Measurements from ENCODE around the gene TSPAN14. TPM values are rescaled to one million over a fixed set of nuclear protein-coding genes. Genes with fewer than 3 reads are reported as not detected.

The TSPAN14 gene
- total RNA-seq, 1 donor from 2014 or later: 126 TPM

GRCh38 chr10:80427541-80427940, 26.6 kb upstream of the TSPAN14 start:
- Mint-ChIP-seq H3K4me3 (ENCODE audit: low read depth) (no peak overlapping the region), H3K36me3 (ENCODE audit: insufficient read depth) (peaks cover 43% of the 10 kb centered on the region), H3K9me3 (ENCODE audit: low read depth) (no peaks in the 10 kb centered on the region), H3K27me3 (no peaks in the 10 kb centered on the region), H3K27ac (no peak overlapping the region), H3K4me1 (ENCODE audit: low read depth) (no peaks in the 10 kb centered on the region)
- no peak for TF ChIP-seq CTCF (IDR thresholded peaks at IDR 0.05; ENCODE audit: unreplicated experiment)
- DNase-seq (ENCODE audit: low spot score, unreplicated experiment): no peak

- H3K4me3 Mint-ChIP-seq (ENCODE audit: low read depth): no peak overlapping the region
- H3K9me3 Mint-ChIP-seq (ENCODE audit: low read depth): no peaks in the 10 kb centered on the region
- H3K27me3 Mint-ChIP-seq: no peaks in the 10 kb centered on the region
- H3K4me1 Mint-ChIP-seq (ENCODE audit: low read depth): peaks cover 7% of the 10 kb centered on the region
- peaks cover 40% of the 10 kb centered on the region for H3K36me3 Mint-ChIP-seq (ENCODE audit: insufficient read depth)
- no peak for DNase-seq (ENCODE audit: low spot score, unreplicated experiment)
- TF ChIP-seq CTCF (IDR thresholded peaks at IDR 0.05; ENCODE audit: unreplicated experiment): no peak
- H3K27ac Mint-ChIP-seq: no peak overlapping the region
Observed at GRCh38 chr10:80429521-80429973, 24.6 kb upstream of the TSPAN14 start.

GRCh38 chr10:80433134-80433533, 21.0 kb upstream of the TSPAN14 start:
- DNase-seq (ENCODE audit: low spot score, unreplicated experiment): no peak
- TF ChIP-seq CTCF (IDR thresholded peaks at IDR 0.05; ENCODE audit: unreplicated experiment): no peak
- Mint-ChIP-seq H3K4me3 (ENCODE audit: low read depth) (no peak overlapping the region), H3K27ac (no peak overlapping the region), H3K36me3 (ENCODE audit: insufficient read depth) (peaks cover 20% of the 10 kb centered on the region), H3K27me3 (no peaks in the 10 kb centered on the region), H3K9me3 (ENCODE audit: low read depth) (no peaks in the 10 kb centered on the region), H3K4me1 (ENCODE audit: low read depth) (peaks cover 25% of the 10 kb centered on the region)

- TF ChIP-seq CTCF (IDR thresholded peaks at IDR 0.05; ENCODE audit: unreplicated experiment): no peak
- Mint-ChIP-seq H3K4me1 (ENCODE audit: low read depth) (peaks cover 25% of the 10 kb centered on the region), H3K36me3 (ENCODE audit: insufficient read depth) (peaks cover 8% of the 10 kb centered on the region), H3K9me3 (ENCODE audit: low read depth) (no peaks in the 10 kb centered on the region), H3K4me3 (ENCODE audit: low read depth) (no peak overlapping the region), H3K27ac (peak overlapping the region; percentile 75), H3K27me3 (no peaks in the 10 kb centered on the region)
- no peak for DNase-seq (ENCODE audit: low spot score, unreplicated experiment)
Observed at GRCh38 chr10:80436446-80437098, 17.5 kb upstream of the TSPAN14 start.

GRCh38 chr10:80437227-80437626, 16.9 kb upstream of the TSPAN14 start:
- no peak for TF ChIP-seq CTCF (IDR thresholded peaks at IDR 0.05; ENCODE audit: unreplicated experiment)
- no peak for DNase-seq (ENCODE audit: low spot score, unreplicated experiment)
- Mint-ChIP-seq H3K27ac (peak overlapping the region; percentile 47), H3K4me1 (ENCODE audit: low read depth) (peaks cover 25% of the 10 kb centered on the region), H3K36me3 (ENCODE audit: insufficient read depth) (peaks cover 5% of the 10 kb centered on the region), H3K9me3 (ENCODE audit: low read depth) (no peaks in the 10 kb centered on the region), H3K27me3 (no peaks in the 10 kb centered on the region), H3K4me3 (ENCODE audit: low read depth) (no peak overlapping the region)
